Measurements from ENCODE around the gene PEDS1. TPM values are rescaled to one million over a fixed set of nuclear protein-coding genes. Genes with fewer than 3 reads are reported as not detected.
A peak's percentile ranks its signal among the peaks of the same experiment; 100 is the strongest.
"Not testable (repeated sequence)": the region's sequence is repeated elsewhere in the genome, so short reads cannot be mapped to it uniquely, and the experiment has no call there.

PEDS1 gene
- 10.3 TPM for polyA plus RNA-seq (2012; ENCODE audit: missing spikeins)

DNA sequence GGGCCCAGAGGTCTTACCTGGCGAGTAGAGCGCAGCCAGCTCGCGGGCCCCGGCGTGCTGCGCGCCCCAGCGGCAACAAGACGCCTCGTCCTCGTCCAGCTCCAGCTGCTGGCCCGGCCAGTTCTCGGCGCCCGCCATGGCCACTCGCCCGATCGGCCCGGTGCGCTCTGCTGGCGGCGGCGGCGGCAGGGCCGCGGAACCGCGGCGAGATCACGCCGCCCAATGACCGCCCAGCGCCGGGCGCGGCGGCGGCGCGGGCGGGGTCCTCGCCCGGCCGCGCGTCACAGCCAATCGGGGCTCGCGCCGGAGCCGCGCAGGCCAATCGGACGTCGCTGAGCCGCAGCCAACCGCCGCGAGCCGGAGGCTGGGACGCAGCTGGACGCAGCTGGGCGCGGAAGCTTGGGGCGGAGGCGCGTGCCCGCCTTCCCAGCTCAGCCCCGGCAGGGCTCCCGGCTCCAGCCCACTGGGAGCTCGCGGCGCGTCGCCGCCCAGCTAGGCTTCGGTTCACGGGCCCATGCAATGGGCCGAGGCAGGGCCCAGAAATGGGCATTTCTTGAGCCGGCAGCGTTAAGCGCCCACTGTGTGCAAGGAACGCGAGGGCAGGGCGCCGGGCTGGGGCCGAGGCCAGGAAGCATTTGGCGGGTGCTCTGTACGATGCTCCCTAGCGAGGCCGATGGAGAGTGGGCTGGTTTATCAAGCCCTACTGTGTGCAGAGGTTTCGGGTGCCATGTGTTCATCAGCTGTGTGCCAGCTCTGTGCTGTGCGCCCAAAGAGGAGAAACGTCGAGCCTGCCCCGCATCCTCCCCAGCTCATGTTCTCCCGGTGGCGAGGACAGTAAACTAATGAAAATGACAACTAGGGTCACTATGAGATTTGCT, at the start of gene PEDS1:
TSS of gene PEDS1 (minus strand) at position 224 of the 878 bp plus-strand sequence. CDS start at position 138, 86 bp downstream.
- FAIRE-seq (peak; percentile 88), DNase-seq (ENCODE audit: insufficient read length) (peak; percentile 99)
- TF ChIP-seq POLR2AphosphoS5 (IDR thresholded peaks at IDR 0.05; ENCODE audit: low read depth, low read length), result peak; percentile 75; the same call in 1 of the 2 replicates
- peak; percentile 88; the same call in 1 of the 2 replicates for TF ChIP-seq POLR2A (IDR thresholded peaks at IDR 0.05; ENCODE audit: low read depth, low read length)
- TF ChIP-seq TAF1 (IDR thresholded peaks at IDR 0.05; ENCODE audit: borderline replicate concordance, low read depth, low read length), result peak; percentile 24; the same call in 1 of the 2 replicates

DNA sequence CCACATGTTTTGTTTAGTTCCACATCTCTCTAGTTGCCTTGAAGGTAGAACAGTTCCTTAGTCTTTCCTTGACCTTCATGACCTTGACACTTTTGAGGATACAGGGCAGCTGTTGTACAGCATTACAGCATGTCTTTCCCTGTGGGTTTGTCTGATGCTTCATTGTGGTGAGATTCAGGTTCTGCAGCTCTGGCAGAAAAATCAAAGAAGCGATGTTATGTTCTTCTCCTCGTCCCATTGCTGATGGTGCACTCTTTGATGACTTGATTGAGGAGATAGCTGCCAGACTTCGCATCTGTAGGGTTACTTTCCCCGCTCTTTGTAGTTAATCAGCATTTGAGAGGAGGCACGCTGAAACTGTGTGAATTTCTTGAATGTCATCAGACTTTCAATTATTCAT, 49.2 kb upstream of the PEDS1 start:
- DNase-seq (ENCODE audit: insufficient read length) (no peak), FAIRE-seq (no peak)
- no peak for TF ChIP-seq TAF1 (IDR thresholded peaks at IDR 0.05; ENCODE audit: borderline replicate concordance, low read depth, low read length)
- no peak for TF ChIP-seq POLR2AphosphoS5 (IDR thresholded peaks at IDR 0.05; ENCODE audit: low read depth, low read length)
- TF ChIP-seq POLR2A (IDR thresholded peaks at IDR 0.05; ENCODE audit: low read depth, low read length), result no peak

GRCh38 chr20:50201710-50202109, 48.2 kb upstream of the PEDS1 start:
- FAIRE-seq; DNase-seq (ENCODE audit: insufficient read length): not testable (repeated sequence)

GRCh38 chr20:50200482-50201104, 47.1 kb upstream of the PEDS1 start:
- FAIRE-seq (no peak), DNase-seq (ENCODE audit: insufficient read length) (no peak)
- TF ChIP-seq TAF1 (IDR thresholded peaks at IDR 0.05; ENCODE audit: borderline replicate concordance, low read depth, low read length) (no peak), POLR2AphosphoS5 (IDR thresholded peaks at IDR 0.05; ENCODE audit: low read depth, low read length) (no peak), POLR2A (IDR thresholded peaks at IDR 0.05; ENCODE audit: low read depth, low read length) (no peak)

GRCh38 chr20:50199703-50200102, 46.2 kb upstream of the PEDS1 start:
- no peak for DNase-seq (ENCODE audit: insufficient read length)
- FAIRE-seq, result no peak
- TF ChIP-seq POLR2AphosphoS5 (IDR thresholded peaks at IDR 0.05; ENCODE audit: low read depth, low read length) (no peak), POLR2A (IDR thresholded peaks at IDR 0.05; ENCODE audit: low read depth, low read length) (no peak), TAF1 (IDR thresholded peaks at IDR 0.05; ENCODE audit: borderline replicate concordance, low read depth, low read length) (no peak)

- FAIRE-seq (no peak), DNase-seq (ENCODE audit: insufficient read length) (no peak)
- TF ChIP-seq TAF1 (IDR thresholded peaks at IDR 0.05; ENCODE audit: borderline replicate concordance, low read depth, low read length), result no peak
- no peak for TF ChIP-seq POLR2AphosphoS5 (IDR thresholded peaks at IDR 0.05; ENCODE audit: low read depth, low read length)
- no peak for TF ChIP-seq POLR2A (IDR thresholded peaks at IDR 0.05; ENCODE audit: low read depth, low read length)
These were observed 45.2 kb upstream of the PEDS1 start for GRCh38 chr20:50198716-50199115.

DNA sequence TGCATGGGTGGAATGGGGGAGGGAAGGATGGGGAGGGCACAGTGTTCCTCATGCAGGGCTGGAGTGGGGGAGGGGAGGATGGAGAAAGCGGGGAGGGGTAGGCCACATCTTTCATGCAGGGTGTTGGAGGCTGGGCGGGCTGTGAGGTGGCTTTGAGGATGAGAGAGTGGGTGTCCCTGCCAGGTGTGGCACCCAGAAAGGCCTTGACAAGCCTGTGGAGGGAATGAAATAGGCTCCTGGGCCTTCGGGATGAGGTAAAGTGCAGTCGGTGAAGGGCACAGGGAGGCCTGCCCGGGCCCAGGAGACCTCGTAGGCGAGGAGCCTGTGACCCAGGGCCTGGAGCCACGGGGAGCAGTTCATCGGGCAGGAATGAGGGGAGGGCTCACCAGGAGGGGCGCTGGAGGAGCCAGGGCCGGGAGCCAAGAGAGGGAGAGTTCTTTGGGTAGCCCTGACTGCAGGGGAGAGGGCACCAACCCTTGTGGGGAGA, 44.7 kb upstream of the PEDS1 start:
- TF ChIP-seq POLR2AphosphoS5 (IDR thresholded peaks at IDR 0.05; ENCODE audit: low read depth, low read length) (no peak), TAF1 (IDR thresholded peaks at IDR 0.05; ENCODE audit: borderline replicate concordance, low read depth, low read length) (no peak), POLR2A (IDR thresholded peaks at IDR 0.05; ENCODE audit: low read depth, low read length) (no peak)
- DNase-seq (ENCODE audit: insufficient read length) (no peak), FAIRE-seq (no peak)

DNA sequence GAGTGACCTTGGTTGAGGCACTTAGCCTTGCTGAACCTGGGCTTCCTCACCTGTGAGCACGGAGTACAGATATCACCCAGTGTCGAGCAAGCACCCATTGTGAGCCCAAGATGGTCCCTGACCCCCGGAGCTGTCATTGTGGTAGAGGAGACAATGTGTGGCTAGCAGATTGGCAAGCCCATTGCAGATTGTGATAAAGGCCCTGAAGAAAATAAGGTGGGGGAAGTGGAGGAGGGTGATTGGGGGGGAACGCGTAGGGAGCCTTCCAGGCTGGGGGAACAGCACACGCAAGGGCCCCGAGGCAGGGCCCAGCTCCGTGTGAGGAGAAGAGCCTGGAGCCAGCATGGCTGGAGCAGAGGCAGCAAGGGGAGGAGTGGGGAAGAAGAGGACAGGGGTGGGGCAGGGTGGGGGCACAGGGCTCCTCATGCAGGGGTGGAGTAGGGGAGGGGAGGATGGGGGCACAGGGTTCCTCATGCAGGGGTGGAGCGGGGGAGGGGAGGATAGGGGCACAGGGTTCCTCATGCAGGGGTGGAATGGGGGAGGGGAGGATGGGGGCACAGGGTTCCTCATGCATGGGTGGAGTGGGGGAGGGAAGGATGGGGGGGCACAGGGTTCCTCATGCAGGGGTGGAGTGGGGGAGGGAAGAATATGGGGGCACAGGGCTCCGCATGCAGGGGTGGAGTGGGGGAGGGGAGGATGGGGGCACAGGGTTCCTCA, 44.1 kb upstream of the PEDS1 start:
- DNase-seq (ENCODE audit: insufficient read length) (no peak), FAIRE-seq (no peak)
- TF ChIP-seq TAF1 (IDR thresholded peaks at IDR 0.05; ENCODE audit: borderline replicate concordance, low read depth, low read length) (no peak), POLR2A (IDR thresholded peaks at IDR 0.05; ENCODE audit: low read depth, low read length) (no peak), POLR2AphosphoS5 (IDR thresholded peaks at IDR 0.05; ENCODE audit: low read depth, low read length) (no peak)

GRCh38 chr20:50196896-50197295, 43.4 kb upstream of the PEDS1 start:
- no peak for FAIRE-seq
- TF ChIP-seq POLR2AphosphoS5 (IDR thresholded peaks at IDR 0.05; ENCODE audit: low read depth, low read length), result no peak
- no peak for TF ChIP-seq POLR2A (IDR thresholded peaks at IDR 0.05; ENCODE audit: low read depth, low read length)
- TF ChIP-seq TAF1 (IDR thresholded peaks at IDR 0.05; ENCODE audit: borderline replicate concordance, low read depth, low read length), result no peak
- DNase-seq (ENCODE audit: insufficient read length), result no peak

GRCh38 chr20:50196248-50196647, 42.7 kb upstream of the PEDS1 start:
- TF ChIP-seq POLR2AphosphoS5 (IDR thresholded peaks at IDR 0.05; ENCODE audit: low read depth, low read length), result no peak
- TF ChIP-seq POLR2A (IDR thresholded peaks at IDR 0.05; ENCODE audit: low read depth, low read length), result no peak
- TF ChIP-seq TAF1 (IDR thresholded peaks at IDR 0.05; ENCODE audit: borderline replicate concordance, low read depth, low read length), result no peak
- no peak for FAIRE-seq
- DNase-seq (ENCODE audit: insufficient read length), result no peak

DNA sequence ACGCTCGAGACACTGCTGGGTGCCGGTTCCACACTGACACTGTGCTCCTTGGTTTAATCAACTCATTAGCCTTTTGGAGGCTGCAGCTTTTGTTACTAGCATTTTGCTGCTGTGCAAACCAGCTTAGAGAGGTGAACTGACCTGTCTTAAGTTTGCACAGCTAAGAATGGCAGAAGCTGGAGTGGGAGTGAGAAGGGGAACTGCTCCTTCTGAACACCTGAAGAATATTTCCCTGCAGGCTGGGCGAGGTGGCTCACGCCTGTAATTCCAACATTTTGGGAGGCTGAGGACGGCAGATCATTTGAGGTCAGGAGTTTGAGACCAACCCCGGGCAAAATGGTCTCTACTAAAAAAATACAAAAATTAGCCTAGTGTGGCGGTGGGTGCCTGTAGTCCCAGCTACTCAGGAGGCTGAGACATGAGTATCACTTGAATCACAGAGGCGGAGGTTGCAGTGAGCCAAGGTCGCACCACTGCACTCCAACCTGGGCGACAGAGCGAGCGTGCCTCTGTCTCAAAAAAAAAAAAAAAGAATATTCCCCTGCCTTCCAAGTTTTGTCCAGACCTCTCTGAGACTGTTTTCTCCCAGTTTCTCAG, 42.1 kb upstream of the PEDS1 start:
- no peak for FAIRE-seq
- DNase-seq (ENCODE audit: insufficient read length), result no peak

More for the DNA sequence above, 42.1 kb upstream of the PEDS1 start:
- TF ChIP-seq POLR2A (IDR thresholded peaks at IDR 0.05; ENCODE audit: low read depth, low read length) (no peak), TAF1 (IDR thresholded peaks at IDR 0.05; ENCODE audit: borderline replicate concordance, low read depth, low read length) (no peak), POLR2AphosphoS5 (IDR thresholded peaks at IDR 0.05; ENCODE audit: low read depth, low read length) (no peak)
